A673 (cell line): ENCODE results near the gene PIAS4.

Experiments
- CTCF ChIP-seq: fragments of 300-800, 200-600 bp; sonication (generic); conservative IDR thresholded peaks from 2 replicates; pipeline ENCODE4 v1.5.1; 2017; ENCODE audit warnings: low read depth, mild to moderate bottlenecking, antibody characterized with exemption, low read length, moderate library complexity, mixed read lengths
- EZH2 ChIP-seq: fragments of 200-600 bp; sonication (generic); IDR thresholded peaks from 2 replicates; pipeline ENCODE4 v1.6.1; 2017; ENCODE audit warnings: borderline replicate concordance, low read depth, mild to moderate bottlenecking, mixed read lengths, antibody characterized with exemption, low read length; ENCODE audit not compliant: poor library complexity, severe bottlenecking

GRCh38 chr19:3975637-3976087 lies 31.9 kb upstream of the PIAS4 start:
- TF ChIP-seq CTCF (no peak), EZH2 (no peak)
